ENCODE results near the gene ZC3H7A.

Gene ZC3H7A

GRCh38 chr16:11734653-11735043 is 62.4 kb downstream of the ZC3H7A start:
- TF ChIP-seq ZC3H10 (CRISPR knock-in tag; IDR thresholded peaks at IDR 0.05) (no peak), ZFP3 (CRISPR knock-in tag; IDR thresholded peaks at IDR 0.05) (no peak), GLIS3 (CRISPR knock-in tag; IDR thresholded peaks at IDR 0.05) (no peak), PATZ1 (CRISPR knock-in tag; IDR thresholded peaks at IDR 0.05; ENCODE audit: borderline replicate concordance) (no peak), BACH2 (CRISPR knock-in tag; IDR thresholded peaks at IDR 0.05; ENCODE audit: borderline replicate concordance) (no peak), TSHZ2 (CRISPR knock-in tag; IDR thresholded peaks at IDR 0.05) (no peak), ZNF70 (CRISPR knock-in tag; IDR thresholded peaks at IDR 0.05) (no peak), ISL1 (CRISPR knock-in tag; IDR thresholded peaks at IDR 0.05) (no peak), POU6F1 (CRISPR knock-in tag; IDR thresholded peaks at IDR 0.05; ENCODE audit: borderline replicate concordance, low read depth) (no peak), ARNTL (CRISPR knock-in tag; IDR thresholded peaks at IDR 0.05; ENCODE audit: borderline replicate concordance, low read depth) (no peak), PPARA (CRISPR knock-in tag; IDR thresholded peaks at IDR 0.05; ENCODE audit: borderline replicate concordance) (no peak), ESRRG (CRISPR knock-in tag; IDR thresholded peaks at IDR 0.05) (no peak), OSR1 (CRISPR knock-in tag; IDR thresholded peaks at IDR 0.05) (no peak)
- ATAC-seq, result no peak

- ATAC-seq, result no peak
- TF ChIP-seq ZNF565 (CRISPR knock-in tag; conservative IDR thresholded peaks at IDR 0.05; ENCODE audit: low read depth) (no peak), ARNTL (CRISPR knock-in tag; IDR thresholded peaks at IDR 0.05; ENCODE audit: borderline replicate concordance, low read depth) (no peak), BACH2 (CRISPR knock-in tag; IDR thresholded peaks at IDR 0.05; ENCODE audit: borderline replicate concordance) (no peak), SNAI2 (CRISPR knock-in tag; IDR thresholded peaks at IDR 0.05) (no peak), OSR1 (CRISPR knock-in tag; IDR thresholded peaks at IDR 0.05) (no peak), TCF4 (CRISPR knock-in tag; IDR thresholded peaks at IDR 0.05; ENCODE audit: borderline replicate concordance) (no peak), PATZ1 (CRISPR knock-in tag; IDR thresholded peaks at IDR 0.05; ENCODE audit: borderline replicate concordance) (no peak), CSRNP3 (CRISPR knock-in tag; IDR thresholded peaks at IDR 0.05) (no peak), ISL1 (CRISPR knock-in tag; IDR thresholded peaks at IDR 0.05) (no peak), TSHZ2 (CRISPR knock-in tag; IDR thresholded peaks at IDR 0.05) (no peak), CREB5 (CRISPR knock-in tag; IDR thresholded peaks at IDR 0.05; ENCODE audit: low read depth) (no peak), PPARA (CRISPR knock-in tag; IDR thresholded peaks at IDR 0.05; ENCODE audit: borderline replicate concordance) (no peak), ZNF70 (CRISPR knock-in tag; IDR thresholded peaks at IDR 0.05) (no peak), RARB (CRISPR knock-in tag; IDR thresholded peaks at IDR 0.05) (no peak), CSDC2 (CRISPR knock-in tag; IDR thresholded peaks at IDR 0.05) (no peak)
Observed at GRCh38 chr16:11734025-11734652, 62.9 kb downstream of the ZC3H7A start.

Measured in SK-N-SH treated with all-trans-retinoic acid at 6 μM for 48 hours (cell line).